Mesodermal cell (in vitro differentiated cells): ENCODE results near the gene MECP2.
"Not testable (repeated sequence)": the region's sequence is repeated elsewhere in the genome, so short reads cannot be mapped to it uniquely, and the experiment has no call there.

ENCODE experiments used
- H3K27ac ChIP-seq: 2 replicates; pipeline ENCODE4 v1.7.0; 2013; ENCODE audit warnings: mild to moderate bottlenecking, low read depth, low read length, moderate library complexity; ENCODE audit not compliant: severe bottlenecking
- H3K36me3 ChIP-seq: 2 replicates; pipeline ENCODE4 v1.7.1; 2013; ENCODE audit warnings: mild to moderate bottlenecking, low read length, moderate library complexity; ENCODE audit not compliant: control insufficient read depth, insufficient read depth
- H3K4me1 ChIP-seq: one replicate; pipeline ENCODE4 v1.7.1; 2013; ENCODE audit warnings: mild to moderate bottlenecking, low read length; ENCODE audit not compliant: insufficient read depth, control insufficient read depth, poor library complexity, severe bottlenecking
- H3K4me3 ChIP-seq: 2 replicates; pipeline ENCODE4 v1.7.0; 2013; ENCODE audit warnings: low read length, control low read depth, mild to moderate bottlenecking; ENCODE audit not compliant: insufficient read depth, poor library complexity, severe bottlenecking; ENCODE audit errors: extremely low read depth
- H3K9me3 ChIP-seq: 2 replicates; pipeline ENCODE4 v1.7.1; 2013; ENCODE audit warnings: mild to moderate bottlenecking, low read length, moderate library complexity; ENCODE audit not compliant: control insufficient read depth
- WGBS, 2 experiments: methylation state at CpG; one replicate each; pipeline ENCODE4 v1.1.5; 2013; ENCODE audit warnings: missing lambda C conversion rate in 2 of 2; ENCODE audit not compliant: insufficient coverage in 2 of 2; 5-methylcytosine and 5-hydroxymethylcytosine counted together

Gene MECP2

DNA sequence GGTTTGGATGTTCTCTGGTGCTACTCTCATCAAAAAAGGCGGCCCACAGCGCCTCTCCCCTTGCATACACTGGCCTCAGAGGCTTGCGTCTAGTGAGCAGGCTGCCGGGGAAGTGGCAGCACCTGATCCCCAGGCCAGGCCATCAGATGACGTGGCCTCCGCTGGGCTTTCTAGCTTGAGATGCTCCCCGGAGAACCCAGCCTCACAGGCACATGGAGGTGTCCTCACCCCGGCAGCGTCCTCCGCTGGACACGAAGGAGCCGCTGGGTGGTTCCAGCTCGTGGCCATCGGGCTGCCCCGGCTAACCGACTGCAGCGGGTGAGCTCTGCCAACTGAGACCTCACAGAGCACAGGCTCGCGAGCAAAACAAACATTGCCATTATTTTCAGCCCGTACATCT lies 90.6 kb downstream of the MECP2 start:
- Histone ChIP-seq H3K27ac (no peak overlapping the region), H3K9me3 (no peaks in the 10 kb centered on the region), H3K4me1 (peaks cover 5% of the 10 kb centered on the region), H3K36me3 (peaks cover 12% of the 10 kb centered on the region), H3K4me3 (no peak overlapping the region)
- WGBS, 2 experiments: 97 to 99% methylated on average over 12 to 15 of the region's 20 CpGs

DNA sequence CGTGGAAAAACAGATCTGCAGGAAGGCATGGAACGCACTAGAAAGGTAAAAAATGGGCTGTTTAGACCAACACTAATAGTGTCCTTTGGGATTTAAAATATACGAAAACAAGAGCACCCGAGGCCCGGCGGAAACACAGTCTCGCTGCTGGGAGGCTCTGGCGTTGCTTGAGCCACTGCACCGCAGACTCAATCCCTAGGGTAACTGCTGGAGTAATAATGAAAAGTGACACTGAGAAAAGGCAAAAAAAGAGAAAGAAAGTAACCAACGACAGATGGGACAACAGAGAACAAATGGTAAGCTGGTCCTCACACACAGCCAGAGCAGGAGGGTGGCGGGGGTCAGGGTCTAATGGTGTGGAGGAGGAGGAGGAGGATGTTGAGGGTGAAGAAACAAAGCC lies 93.2 kb downstream of the MECP2 start:
- 87 to 94% methylated on average over 5 to 6 of the region's 11 CpGs for WGBS, 2 experiments
- Histone ChIP-seq H3K4me3 (no peak overlapping the region), H3K36me3 (peaks cover 3% of the 10 kb centered on the region), H3K9me3 (no peaks in the 10 kb centered on the region), H3K4me1 (peaks cover 9% of the 10 kb centered on the region), H3K27ac (no peak overlapping the region)

DNA sequence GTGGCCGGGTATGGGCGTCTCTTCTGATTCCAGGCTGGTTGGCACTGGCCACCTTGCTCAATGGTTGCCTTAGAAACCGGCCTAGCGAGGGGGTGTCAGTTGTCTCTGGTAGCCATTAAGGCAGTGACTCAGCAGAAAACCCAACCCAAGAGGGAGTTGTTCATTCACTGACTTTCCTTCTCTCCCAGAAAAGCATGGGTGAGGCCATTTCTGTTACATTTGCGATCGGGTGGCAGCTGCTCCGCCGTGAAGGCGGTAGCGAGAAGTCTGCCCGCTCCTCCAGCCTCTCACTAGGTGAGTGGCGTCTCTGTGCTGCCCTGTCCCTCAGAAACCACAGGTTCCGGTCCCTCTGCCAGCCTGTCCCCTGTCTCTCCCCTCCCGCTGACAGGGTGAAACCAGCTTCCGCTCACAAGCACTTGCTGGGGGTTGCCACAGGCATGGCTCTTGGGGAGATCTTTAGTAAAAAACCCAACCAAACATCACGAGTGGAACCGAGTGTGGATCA lies 95.2 kb downstream of the MECP2 start:
- peak overlapping the region; percentile 85 for H3K27ac ChIP-seq

DNA sequence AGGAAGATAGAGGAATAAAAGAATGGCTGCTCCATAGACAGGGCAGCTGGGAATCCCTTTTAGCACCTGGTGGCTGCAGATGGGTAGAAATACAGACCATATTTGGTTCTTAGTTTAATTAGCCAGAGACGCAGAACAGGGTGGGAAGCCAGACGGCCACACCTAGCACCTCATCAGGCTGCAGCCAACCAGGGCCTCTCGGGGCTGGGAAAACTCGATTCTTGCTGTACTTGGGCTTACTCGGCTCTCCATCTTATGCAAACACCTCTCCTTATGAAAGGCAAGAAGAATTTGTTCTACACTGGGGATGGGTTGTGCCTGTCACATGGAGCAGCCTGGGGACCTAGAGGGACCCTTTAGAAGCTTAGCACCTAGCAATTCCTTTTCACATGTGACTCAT lies 97.5 kb downstream of the MECP2 start:
- WGBS, 2 experiments: 73% methylated on average over 3 of the region's 5 CpGs; no CpG with 5 or more reads in 1 of the 2 experiments
- no peaks in the 10 kb centered on the region for H3K36me3 ChIP-seq
- no peaks in the 10 kb centered on the region for H3K9me3 ChIP-seq
- no peak overlapping the region for H3K4me3 ChIP-seq
- peaks cover 9% of the 10 kb centered on the region for H3K4me1 ChIP-seq
- H3K27ac ChIP-seq: no peak overlapping the region

More for the DNA sequence above, 95.2 kb downstream of the MECP2 start:
- Histone ChIP-seq H3K9me3 (no peaks in the 10 kb centered on the region), H3K4me3 (no peak overlapping the region), H3K36me3 (peaks cover 3% of the 10 kb centered on the region), H3K4me1 (peaks cover 9% of the 10 kb centered on the region)
- 96 to 97% methylated on average over 8 to 11 of the region's 17 CpGs for WGBS, 2 experiments

DNA sequence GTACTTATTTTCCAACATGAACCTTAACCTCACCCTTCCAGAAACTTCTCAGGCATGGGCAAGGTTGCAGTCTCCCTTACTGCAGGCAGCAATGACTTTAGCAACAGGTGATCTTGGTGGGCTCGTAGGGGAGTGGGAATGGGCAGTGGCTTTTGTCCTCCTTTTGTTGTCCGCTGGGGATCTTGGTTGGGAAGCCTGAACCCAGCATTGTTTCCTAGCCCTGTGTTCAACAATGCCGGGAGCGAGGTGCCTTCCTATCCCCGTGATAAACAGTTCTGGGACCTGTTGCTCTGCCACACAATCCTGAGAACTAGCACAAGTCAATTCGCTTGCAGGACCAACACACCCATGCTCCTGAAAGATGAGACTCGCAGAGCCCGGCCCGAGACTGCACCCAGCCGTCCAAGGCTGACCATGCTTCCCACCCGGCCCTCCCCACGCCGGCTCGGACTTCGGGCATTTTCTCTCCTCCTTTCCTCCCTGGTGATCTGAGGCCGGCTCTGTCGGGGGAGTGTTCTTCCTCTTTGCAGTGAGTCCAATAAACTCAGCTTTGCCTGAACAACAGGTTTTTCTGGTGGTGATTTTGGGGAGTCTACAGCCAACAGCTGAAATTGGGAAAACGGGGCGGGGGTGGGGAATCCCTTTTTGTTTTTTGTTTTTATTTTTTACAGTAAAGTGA lies 98.0 kb downstream of the MECP2 start:
- WGBS, 2 experiments: 89 to 100% methylated on average over 1 to 10 of the region's 19 CpGs
- H3K4me1 ChIP-seq: peaks cover 9% of the 10 kb centered on the region

DNA sequence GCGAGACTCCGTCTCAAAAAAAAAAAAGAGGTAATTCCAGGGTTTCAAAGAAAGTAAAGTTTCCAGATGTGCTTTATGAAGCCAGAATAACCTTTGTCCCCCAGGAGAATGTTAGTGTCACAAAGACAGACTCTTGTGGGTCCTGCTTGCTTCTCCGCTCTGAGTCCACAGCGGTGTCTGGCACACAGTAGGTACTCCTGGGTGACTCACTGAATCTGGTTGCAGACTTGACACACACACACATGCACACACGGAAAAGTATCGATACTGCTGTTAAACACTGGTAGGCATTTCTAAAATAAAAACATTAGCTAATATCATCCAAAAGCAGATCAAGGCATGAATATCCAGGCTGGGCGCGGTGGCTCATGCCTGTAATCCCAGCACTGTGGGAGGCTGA lies 102.0 kb downstream of the MECP2 start:
- WGBS, 2 experiments: 100% methylated on average over 3 of the region's 8 CpGs
- no peaks in the 10 kb centered on the region for H3K9me3 ChIP-seq
- H3K4me3 ChIP-seq: no peak overlapping the region
- no peaks in the 10 kb centered on the region for H3K4me1 ChIP-seq
- no peak overlapping the region for H3K27ac ChIP-seq
- H3K36me3 ChIP-seq: no peaks in the 10 kb centered on the region

More for the DNA sequence above, 98.0 kb downstream of the MECP2 start:
- no peak overlapping the region for H3K27ac ChIP-seq
- H3K4me3 ChIP-seq: no peak overlapping the region
- H3K9me3 ChIP-seq: no peaks in the 10 kb centered on the region
- no peaks in the 10 kb centered on the region for H3K36me3 ChIP-seq

DNA sequence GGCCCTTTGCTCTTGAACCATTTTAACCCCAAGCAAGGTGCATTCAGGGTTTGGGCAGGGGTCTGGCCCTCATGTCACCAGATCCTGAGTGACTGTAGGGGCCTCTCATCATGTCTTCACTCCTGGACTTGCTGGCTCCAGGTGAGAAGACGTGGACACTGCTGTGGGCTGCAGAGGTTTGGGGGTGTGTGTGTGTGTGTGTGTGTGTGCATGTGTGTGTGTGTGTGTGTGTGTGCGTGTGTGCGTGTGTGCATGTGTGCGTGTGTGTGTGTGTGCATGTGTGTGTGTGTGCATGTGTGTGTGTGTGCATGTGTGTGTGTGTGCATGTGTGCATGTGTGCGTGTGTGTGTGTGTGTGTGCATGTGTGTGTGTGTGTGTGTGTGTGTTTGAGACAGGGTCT lies 103.1 kb downstream of the MECP2 start:
- H3K27ac ChIP-seq, H3K9me3 ChIP-seq, H3K4me3 ChIP-seq, H3K36me3 ChIP-seq, H3K4me1 ChIP-seq: not testable (repeated sequence)
- WGBS, 2 experiments: no CpG with 5 or more reads among the region's 5 CpGs

DNA sequence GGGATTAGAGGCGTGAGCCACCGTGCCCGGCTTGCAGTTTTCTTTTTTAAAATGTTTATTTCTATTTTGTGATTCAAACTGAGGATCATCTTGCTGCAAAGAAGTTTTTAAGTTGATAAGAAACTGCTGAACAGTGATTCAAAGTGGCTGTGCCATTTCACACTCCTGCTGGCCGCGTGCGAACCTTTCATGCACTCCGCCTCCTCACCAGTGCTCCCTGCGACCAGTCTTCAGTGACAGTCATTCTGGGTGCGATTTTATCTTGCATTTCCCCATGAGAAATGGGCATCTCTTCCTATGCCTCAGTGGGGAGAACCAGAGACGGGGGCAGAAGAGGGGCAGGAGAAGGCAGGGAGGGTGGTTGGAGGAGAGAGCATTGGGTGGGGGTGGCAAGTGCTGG lies 103.5 kb downstream of the MECP2 start:
- no peak overlapping the region for H3K27ac ChIP-seq
- H3K4me3 ChIP-seq: no peak overlapping the region
- H3K9me3 ChIP-seq: no peaks in the 10 kb centered on the region
- no peaks in the 10 kb centered on the region for H3K4me1 ChIP-seq
- no peaks in the 10 kb centered on the region for H3K36me3 ChIP-seq
- 92% methylated on average over 2 of the region's 10 CpGs; no CpG with 5 or more reads in 1 of the 2 experiments for WGBS, 2 experiments

DNA sequence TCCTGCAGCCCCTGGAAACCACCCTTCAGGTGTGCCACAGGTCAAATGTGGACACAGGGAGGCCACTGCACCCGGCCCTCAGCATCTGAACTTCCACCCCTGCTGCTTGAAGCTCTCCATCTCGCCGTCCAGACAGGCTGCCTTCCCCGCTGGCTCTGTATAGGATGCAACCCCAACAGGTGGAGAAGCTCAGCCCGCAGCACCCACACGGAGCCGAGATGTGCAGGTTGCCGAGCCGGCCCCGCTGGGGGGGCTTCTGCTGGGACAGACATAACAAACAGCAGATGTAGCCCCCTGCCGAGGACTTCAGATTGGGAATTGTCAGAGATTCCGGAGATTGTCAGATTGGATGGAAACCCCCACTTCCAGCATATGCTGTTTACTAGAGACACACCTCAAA lies 104.4 kb downstream of the MECP2 start:
- H3K27ac ChIP-seq: no peak overlapping the region
- H3K4me1 ChIP-seq: no peaks in the 10 kb centered on the region
- WGBS, 2 experiments: 94 to 96% methylated on average over 5 to 8 of the region's 12 CpGs

DNA sequence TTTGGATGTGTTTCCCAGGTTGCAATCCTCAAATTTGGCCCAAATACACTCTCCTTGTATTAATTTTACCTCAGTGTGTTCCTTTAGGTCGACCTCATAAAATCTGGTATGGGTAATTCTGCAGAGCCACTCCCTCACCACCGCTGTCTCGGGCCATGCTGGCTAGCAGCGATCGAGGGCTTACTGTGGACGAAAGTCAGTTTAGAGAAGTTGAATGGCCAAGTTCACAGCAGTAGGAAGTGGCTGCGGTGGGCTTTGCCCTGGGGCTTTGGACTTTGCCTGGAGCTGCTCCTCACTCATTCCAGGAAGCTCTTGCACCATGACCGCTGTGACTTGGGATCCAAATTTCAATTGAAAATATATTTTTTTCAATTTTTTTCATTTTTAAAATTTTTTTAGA lies 105.3 kb downstream of the MECP2 start:
- Histone ChIP-seq H3K36me3 (no peaks in the 10 kb centered on the region), H3K4me1 (no peaks in the 10 kb centered on the region)
- 67 to 100% methylated on average over 1 to 2 of the region's 8 CpGs for WGBS, 2 experiments

More for the DNA sequence above, 104.4 kb downstream of the MECP2 start:
- Histone ChIP-seq H3K9me3 (no peaks in the 10 kb centered on the region), H3K36me3 (no peaks in the 10 kb centered on the region), H3K4me3 (no peak overlapping the region)

DNA sequence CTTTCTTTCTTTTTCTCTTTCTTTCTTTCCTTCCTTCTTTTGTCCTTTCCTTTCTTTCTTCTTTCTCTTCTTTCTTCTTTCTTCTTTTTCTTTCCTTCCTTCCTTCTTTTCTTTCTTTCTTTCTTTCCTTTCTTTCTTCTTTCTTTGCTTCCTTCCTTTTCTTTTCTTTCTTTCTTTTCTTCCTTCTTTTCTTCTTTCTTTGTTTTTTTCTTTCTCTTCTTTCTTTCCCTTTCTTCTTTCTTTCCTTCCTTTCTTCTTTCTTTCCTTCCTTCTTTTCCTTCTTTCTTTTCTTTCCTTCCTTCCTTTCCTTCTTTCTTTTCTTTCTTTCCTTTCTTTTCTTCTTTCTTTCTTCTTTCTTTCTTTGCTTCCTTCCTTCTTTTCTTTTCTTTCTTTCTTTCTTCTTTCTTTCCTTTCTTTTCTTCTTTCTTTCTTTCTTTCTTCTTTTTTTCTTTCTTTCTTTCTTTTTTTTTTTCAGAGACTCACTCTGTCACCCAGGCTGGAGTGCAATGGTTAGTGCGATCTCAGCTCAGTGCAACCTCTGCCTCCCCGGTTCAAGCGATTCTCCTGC lies 106.4 kb downstream of the MECP2 start:
- H3K27ac ChIP-seq: no peak overlapping the region
- WGBS, 2 experiments: no CpG with 5 or more reads among the region's 3 CpGs
- H3K4me3 ChIP-seq: no peak overlapping the region
- H3K36me3 ChIP-seq: no peaks in the 10 kb centered on the region
- no peaks in the 10 kb centered on the region for H3K4me1 ChIP-seq
- H3K9me3 ChIP-seq: no peaks in the 10 kb centered on the region

More for the DNA sequence above, 105.3 kb downstream of the MECP2 start:
- H3K27ac ChIP-seq: no peak overlapping the region
- H3K4me3 ChIP-seq: no peak overlapping the region
- H3K9me3 ChIP-seq: no peaks in the 10 kb centered on the region
